GM12878 (cell line): ENCODE data around the gene LIN7C. TPM values are rescaled to one million over a fixed set of nuclear protein-coding genes. Genes with fewer than 3 reads are reported as not detected.

ENCODE experiments used
- BHLHE40 ChIP-seq, 2 experiments: fragments of 450-650 bp in 1 of 2; IDR thresholded peaks; 2 replicates each; pipeline ENCODE4 v1.6.1; 2011 to 2017; ENCODE audit warnings: low read depth in 2 of 2, borderline replicate concordance in 1 of 2, improper control_type of control experiment in 1 of 2, low read length in 1 of 2, mild to moderate bottlenecking in 1 of 2
- LARP7 ChIP-seq: fragments of 450-650 bp; IDR thresholded peaks from 2 replicates; pipeline ENCODE4 v1.6.1; 2017; ENCODE audit warnings: mild to moderate bottlenecking
- MTA2 ChIP-seq: fragments of 450-650 bp; IDR thresholded peaks from 2 replicates; pipeline ENCODE4 v1.6.1; 2016; ENCODE audit warnings: low read depth, mild to moderate bottlenecking, moderate library complexity
- REST ChIP-seq: IDR thresholded peaks from 2 replicates; pipeline ENCODE4 v1.6.1; 2012; ENCODE audit warnings: mild to moderate bottlenecking, low read depth, low read length
- SUZ12 ChIP-seq: fragments of 200-600 bp; sonication (generic); IDR thresholded peaks from one replicate; pipeline ENCODE4 v1.6.1; 2018; ENCODE audit warnings: antibody characterized with exemption, mild to moderate bottlenecking; ENCODE audit not compliant: unreplicated experiment
- YY1 ChIP-seq: IDR thresholded peaks from 2 replicates; pipeline ENCODE4 v1.6.1; 2011; ENCODE audit warnings: low read depth, mild to moderate bottlenecking, low read length
- ZNF24 ChIP-seq: fragments of 450-650 bp; IDR thresholded peaks from 2 replicates; pipeline ENCODE4 v1.6.1; 2017; ENCODE audit warnings: antibody characterized with exemption, mild to moderate bottlenecking
- polyA plus RNA-seq, 11 experiments: library from polyadenylated mRNA; depleted of rRNA in 4 of 11; unstranded in 6 of 11; stranded (reverse) in 5 of 11; fragments of >200 nt; fragmentation: Nextera tagmentation in 4 of 11; fragmentation: Illumina TruSeq in 1 of 11; extraction: Ambion mirVana in 4 of 11; extraction: Trizol in 1 of 11; gene quantifications; 1 replicate in 1 of 11; 2 replicates in 10 of 11; pipeline versions ENCODE4 v1.2.1 to v1.2.3, GENCODE V29; 2011 to 2016; ENCODE audit warnings: inconsistent platforms in 2 of 11, missing spikeins in 2 of 11, low read depth in 1 of 11
- total RNA-seq, 4 experiments: library from RNA; depleted of rRNA in 3 of 4; stranded (reverse); fragments of >200 nt in 3 of 4; fragmentation: Illumina TruSeq in 1 of 4; extraction: Trizol in 1 of 4; gene quantifications; 2 replicates each; pipeline versions ENCODE4 v1.2.1 to v1.2.3, GENCODE V29; 2013 to 2021
- TF ChIP-seq, protein P1 (sequence below): fragments of 450-650 bp; IDR thresholded peaks from 2 replicates; pipeline ENCODE4 v1.6.1; 2017; ENCODE audit warnings: mild to moderate bottlenecking, moderate library complexity

LIN7C gene
- total and polyA plus RNA-seq, 10 of the 15 experiments (the other 5 are each of a cell fraction or from before 2014, with no cell fraction given) = 6.0 to 23.7 (median 15.1) TPM

DNA sequence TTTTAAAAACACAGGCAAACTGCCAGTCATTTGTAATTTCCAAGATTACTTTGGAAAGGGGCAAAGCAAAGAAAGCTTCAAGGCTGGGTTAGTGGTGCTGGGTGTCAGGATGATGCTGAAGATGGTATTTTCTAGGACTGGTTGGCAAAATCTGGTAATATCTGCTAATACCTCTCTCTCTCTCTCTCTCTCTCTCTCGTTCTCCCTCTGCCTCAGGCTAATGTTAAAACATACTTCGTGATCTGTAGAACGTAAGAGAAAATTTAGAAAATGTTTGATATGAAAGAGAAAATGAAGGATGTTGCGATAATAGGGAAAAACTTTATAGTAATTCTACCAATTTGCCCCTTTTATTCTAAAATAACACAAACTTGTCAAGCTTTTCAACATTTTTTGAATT lies 24.6 kb downstream of the LIN7C start (continued):
- no peak for TF ChIP-seq REST
- TF ChIP-seq LARP7 = no peak
- no peak for TF ChIP-seq YY1
- no peak for TF ChIP-seq BHLHE40 (IDR thresholded peaks at IDR 0.05; ENCODE audit: borderline replicate concordance in 1 of 2, low read depth in 2 of 2, low read length in 1 of 2)
- TF ChIP-seq SUZ12 = no peak
- TF ChIP-seq, protein P1, sequence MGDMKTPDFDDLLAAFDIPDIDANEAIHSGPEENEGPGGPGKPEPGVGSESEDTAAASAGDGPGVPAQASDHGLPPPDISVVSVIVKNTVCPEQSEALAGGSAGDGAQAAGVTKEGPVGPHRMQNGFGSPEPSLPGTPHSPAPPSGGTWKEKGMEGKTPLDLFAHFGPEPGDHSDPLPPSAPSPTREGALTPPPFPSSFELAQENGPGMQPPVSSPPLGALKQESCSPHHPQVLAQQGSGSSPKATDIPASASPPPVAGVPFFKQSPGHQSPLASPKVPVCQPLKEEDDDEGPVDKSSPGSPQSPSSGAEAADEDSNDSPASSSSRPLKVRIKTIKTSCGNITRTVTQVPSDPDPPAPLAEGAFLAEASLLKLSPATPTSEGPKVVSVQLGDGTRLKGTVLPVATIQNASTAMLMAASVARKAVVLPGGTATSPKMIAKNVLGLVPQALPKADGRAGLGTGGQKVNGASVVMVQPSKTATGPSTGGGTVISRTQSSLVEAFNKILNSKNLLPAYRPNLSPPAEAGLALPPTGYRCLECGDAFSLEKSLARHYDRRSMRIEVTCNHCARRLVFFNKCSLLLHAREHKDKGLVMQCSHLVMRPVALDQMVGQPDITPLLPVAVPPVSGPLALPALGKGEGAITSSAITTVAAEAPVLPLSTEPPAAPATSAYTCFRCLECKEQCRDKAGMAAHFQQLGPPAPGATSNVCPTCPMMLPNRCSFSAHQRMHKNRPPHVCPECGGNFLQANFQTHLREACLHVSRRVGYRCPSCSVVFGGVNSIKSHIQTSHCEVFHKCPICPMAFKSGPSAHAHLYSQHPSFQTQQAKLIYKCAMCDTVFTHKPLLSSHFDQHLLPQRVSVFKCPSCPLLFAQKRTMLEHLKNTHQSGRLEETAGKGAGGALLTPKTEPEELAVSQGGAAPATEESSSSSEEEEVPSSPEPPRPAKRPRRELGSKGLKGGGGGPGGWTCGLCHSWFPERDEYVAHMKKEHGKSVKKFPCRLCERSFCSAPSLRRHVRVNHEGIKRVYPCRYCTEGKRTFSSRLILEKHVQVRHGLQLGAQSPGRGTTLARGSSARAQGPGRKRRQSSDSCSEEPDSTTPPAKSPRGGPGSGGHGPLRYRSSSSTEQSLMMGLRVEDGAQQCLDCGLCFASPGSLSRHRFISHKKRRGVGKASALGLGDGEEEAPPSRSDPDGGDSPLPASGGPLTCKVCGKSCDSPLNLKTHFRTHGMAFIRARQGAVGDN = no peak
- no peak for TF ChIP-seq MTA2
- no peak for TF ChIP-seq ZNF24
